ENCODE measurements around the gene ALDH1A3.

- TF ChIP-seq POLR2A (IDR thresholded peaks at IDR 0.05) (no peak), CTCF (IDR thresholded peaks at IDR 0.05) (no peak), POLR2AphosphoS5 (IDR thresholded peaks at IDR 0.05) (no peak)
Measured at GRCh38 chr15:100859970-100860828, 19.4 kb upstream of the ALDH1A3 start.

Measured in prostate gland (tissue), 2 donors.